CD4-positive, alpha-beta T cell treated with Interleukin-21 for 1 hour (primary cell): ENCODE data around the gene PCSK5.
"Not testable (repeated sequence)": the region's sequence is repeated elsewhere in the genome, so short reads cannot be mapped to it uniquely, and the experiment has no call there.

Source experiments
- DNase-seq: peaks from one replicate; pipeline ENCODE4 v3.0.0-alpha.2; 2020

Gene PCSK5

GRCh38 chr9:76330034-76330433, 439.6 kb downstream of the PCSK5 start:
- DNase-seq, result no peak

DNA sequence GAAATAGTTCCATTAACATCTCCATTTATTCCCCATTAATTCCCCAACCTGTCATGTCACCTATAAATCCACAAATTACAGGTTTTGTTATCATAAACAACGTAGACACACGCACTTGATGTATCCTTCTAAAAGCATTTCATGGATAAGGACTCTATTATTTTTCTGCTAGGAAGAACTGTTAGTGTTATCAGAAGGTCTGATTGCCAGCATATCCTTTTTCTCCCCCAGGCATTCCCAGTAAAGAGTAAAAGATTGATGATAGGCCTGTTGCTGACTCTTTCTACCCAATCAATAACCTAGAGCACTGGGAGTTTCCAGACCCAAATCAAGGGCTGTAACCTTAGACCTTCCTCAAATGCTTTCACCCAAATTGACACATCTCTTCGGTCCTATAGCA, 442.9 kb downstream of the PCSK5 start:
- DNase-seq, result no peak

GRCh38 chr9:76333964-76334363, 443.5 kb downstream of the PCSK5 start:
- DNase-seq, result no peak

DNA sequence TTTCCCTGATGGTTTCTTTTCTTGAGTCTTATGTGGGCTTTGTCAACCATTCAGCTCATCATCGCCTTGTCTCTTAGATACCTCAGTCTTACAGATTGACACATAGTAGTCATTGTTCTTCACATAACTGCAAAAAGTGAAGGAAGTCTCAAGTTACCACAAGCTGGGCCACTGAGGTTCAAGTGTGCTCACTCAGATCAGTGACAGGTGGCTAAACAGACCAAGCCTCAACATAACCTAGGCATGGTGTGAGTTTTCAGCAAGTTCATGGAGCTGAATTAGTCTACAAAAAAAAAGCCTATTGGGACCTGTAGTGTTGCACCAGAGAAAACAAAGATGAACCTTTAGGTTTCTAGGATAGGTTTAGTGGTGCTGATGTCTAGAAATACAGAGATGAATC, 445.6 kb downstream of the PCSK5 start:
- DNase-seq, result no peak

DNA sequence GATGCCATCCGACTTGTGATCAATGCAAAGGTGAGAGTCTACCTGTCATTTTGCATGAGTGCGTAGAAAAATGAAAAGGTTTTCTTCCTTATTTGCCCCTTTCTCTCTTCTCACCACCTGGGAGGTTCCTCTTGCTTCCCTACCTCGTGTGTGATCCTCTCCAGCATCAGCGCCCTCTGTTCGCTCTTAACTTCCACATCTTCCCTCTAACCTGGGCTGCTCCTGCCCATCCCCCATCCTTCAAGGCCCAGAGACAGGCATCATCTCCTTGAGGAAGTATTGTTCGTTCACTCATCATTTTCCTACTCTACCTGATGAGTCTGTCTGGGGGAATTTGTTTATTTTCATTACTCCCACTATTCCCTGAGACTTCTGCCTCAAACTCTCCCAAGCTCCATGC, 447.9 kb downstream of the PCSK5 start:
- DNase-seq, result no peak

DNA sequence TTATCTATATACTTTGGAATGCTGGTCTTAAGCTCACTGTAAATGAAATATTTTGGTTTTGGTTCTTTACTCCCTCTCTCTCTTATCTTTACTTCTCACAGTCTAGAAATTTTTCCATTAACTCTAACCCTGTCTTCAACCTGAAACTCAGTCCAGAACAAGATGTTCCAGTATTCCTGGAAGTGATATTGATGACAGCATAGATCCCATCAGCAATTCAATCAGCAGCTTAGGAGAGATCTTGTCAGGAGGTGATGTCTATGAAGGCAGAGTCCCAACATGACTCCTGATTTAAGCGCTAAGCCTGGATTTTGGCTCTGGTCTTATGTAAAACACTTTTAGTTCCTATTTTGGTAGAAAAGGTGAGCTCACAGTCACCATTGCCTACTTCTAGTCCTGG, 451.1 kb downstream of the PCSK5 start:
- DNase-seq, result no peak

GRCh38 chr9:76342201-76342600, 451.7 kb downstream of the PCSK5 start:
- DNase-seq, result no peak

DNA sequence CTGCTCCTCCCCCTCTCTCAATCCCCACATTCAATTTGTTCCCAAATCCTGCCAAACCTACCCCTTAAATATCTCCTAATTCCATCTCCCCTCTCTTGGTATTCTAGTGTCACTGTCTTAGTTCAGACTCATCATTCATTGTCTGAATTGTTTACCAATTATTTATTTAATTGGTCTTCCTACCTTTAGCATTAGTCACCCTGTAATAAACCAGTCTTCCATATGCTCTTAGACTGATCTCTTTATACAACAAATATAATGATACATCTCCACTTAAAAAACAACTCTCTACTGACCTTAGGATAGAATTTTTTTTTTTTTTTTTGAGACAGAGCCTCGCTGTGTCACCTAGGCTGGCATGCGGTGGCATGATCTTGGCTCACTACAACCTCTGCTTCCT, 452.4 kb downstream of the PCSK5 start:
- DNase-seq, result no peak

DNA sequence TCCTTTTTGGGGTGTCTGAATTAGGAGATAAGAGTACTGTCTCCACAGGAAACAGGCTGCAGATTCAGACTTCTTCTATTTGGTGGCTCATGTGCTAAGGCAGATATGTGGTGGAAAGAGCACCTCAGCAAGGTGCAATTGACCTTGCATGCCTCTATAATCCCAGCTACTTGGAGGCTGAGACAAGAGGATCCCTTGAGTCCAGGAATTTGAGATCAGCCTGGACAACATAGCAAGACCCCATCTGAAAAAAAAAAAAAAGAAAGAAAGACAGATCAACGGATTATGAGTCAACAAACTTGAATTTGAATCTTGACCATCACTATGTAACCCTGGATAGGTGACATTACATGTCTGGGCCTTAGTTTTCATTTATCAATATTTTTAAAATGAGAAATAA, 459.4 kb downstream of the PCSK5 start:
- no peak for DNase-seq

DNA sequence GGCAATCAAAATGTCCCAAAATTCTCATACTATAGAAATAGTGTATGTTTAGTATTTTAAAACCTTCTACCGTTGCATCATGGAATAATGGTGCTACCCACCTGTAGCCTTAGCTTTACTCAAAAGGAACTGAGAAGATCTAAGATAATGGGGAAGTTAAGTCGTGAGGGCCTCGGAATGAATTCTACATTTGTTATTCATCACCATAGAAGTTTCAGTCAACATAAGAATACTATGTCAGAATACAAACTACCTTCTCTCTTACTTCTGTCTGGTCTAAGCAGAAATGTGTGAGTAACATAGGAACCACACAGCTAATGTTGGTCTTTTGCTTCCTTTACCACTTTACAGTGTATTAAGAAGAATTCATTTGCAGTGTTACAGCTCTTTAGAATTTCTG, 460.5 kb downstream of the PCSK5 start:
- no peak for DNase-seq

GRCh38 chr9:76352026-76352620, 461.6 kb downstream of the PCSK5 start:
- DNase-seq, result no peak

- DNase-seq, result no peak
Measured at GRCh38 chr9:76353280-76353679, 462.8 kb downstream of the PCSK5 start.

DNA sequence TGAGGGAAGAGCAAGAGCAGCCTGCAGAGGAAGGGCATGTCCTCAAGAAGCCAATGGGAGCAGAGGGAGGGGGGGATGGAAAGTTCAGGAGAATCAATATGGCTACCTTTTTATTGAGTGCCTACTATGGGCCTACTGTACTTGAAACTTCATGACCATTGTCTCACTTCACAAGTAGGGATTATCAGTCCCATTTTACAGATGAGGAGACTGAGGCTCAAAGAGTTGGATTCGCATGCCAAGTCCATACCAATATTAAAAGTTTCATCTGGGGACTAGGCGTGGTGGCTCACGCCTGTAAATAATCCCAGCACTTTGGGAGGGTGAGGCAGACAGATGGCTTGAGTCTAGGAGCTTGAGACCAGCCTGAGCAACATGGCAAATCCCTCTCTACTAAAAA, 463.7 kb downstream of the PCSK5 start:
- no peak for DNase-seq

DNA sequence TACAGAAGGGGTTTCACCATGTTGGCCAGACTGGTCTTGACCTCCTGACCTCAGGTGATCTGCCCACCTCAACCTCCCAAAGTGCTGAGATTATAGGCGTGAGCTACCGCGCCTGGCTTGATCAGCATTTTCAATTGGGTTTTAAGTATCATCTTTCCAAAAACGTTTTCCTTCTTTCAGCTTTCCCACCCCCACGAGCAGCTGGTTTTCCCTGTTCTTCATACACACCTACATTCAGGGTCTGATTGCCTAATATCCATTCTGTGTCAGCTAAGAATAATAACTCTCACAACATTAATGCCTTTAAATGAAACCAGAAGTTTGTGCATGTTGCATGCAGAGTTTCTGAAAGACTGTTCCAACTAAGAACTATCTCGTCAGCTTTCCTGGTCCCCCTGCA, 465.4 kb downstream of the PCSK5 start:
- DNase-seq, result no peak

GRCh38 chr9:76357555-76357954, 467.1 kb downstream of the PCSK5 start:
- no peak for DNase-seq

DNA sequence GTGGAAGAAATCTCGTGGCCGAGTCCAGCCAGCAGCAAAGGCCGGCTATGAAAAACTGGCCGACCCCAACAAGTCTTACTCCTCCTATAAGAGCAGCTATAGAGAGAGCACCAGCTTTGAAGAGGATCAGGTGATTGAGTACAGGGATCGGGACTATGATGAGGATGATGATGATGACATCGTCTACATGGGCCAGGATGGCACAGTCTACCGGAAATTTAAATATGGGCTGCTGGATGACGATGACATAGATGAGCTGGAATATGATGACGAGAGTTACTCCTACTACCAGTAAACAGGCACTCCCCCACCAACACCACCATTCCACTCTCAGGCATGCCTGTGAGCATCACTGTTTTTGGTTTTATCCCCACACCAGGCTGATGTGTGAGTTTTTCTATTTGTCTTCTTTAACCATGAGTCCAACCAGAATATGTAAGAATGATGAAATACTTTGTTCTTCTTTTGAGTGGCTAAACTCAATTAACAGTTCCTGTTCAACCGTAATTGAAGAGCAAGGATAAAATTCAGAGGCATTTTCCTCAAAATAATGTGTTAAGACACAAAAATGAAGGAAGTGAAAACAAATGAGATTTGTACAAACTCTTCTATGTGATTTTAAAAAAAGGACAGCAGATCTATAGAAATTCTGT, 468.3 kb downstream of the PCSK5 start:
- no peak for DNase-seq

GRCh38 chr9:76359365-76359764, 468.9 kb downstream of the PCSK5 start:
- no peak for DNase-seq

DNA sequence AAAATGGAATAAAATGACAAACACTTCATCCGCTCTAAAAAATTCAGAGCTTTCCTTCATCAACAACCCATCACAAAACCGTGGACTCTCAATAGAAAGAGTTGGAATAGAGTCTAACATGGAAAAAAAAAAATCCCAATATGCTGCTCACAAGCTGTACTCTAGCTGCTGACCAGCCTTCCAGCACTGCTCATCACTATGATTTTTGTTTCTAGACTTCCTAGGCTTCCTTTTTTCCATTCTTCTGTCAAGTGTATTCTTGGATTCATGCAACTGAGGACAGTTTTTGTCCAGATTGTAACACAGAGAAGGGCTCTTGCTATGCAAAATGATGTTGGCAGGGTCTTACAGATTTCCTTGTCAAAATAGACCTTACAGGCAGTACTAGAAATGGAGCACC, 469.3 kb downstream of the PCSK5 start:
- no peak for DNase-seq

DNA sequence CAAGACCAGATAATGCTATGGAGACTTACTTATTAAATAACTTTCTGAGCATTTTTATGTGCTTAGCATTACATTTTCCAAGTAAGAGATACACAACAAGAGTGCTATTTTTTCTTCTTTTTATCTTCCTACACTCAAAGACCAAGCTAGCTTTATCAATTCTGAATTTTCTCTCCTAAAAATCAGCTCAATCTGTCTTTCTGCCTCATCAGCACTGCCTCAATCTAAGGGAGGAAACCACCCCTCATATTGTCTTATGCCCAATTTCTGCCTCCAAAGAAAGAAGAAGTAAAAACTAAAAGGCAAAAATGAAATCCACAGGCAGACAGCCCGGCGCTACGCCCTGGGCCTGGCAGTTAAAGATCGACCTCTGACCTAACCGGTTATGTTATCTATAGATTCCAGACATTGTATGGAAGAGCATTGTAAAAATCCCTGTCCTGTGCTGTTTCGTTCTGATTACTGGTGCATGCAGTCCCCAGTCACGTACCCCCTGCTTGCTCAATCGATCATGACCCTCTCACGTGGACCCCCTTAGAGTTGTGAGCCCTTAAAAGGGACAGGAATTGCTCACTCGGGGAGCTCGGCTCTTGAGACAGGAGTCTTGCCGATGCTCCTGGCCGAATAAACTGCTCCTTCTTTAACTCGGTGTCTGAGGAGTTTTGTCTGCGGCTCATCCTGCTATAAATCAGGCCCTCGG, 472.0 kb downstream of the PCSK5 start:
- not testable (repeated sequence) for DNase-seq

DNA sequence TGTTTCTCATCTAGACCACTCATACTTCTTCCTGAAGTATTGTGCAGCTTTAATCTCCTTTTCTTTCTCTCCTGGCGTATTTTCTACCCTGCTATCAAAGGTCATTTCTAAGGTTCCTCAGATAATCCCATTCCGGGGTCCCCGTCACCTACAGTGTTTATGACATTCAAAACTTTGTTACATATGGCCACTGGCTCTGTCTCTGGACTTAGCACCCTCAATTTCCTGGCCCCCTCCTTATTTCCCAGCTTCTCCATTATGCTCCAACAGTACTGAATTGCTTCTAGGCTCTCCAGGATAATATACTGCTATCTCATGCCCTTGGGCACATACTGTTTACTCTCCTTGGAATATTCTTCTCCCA, 472.5 kb downstream of the PCSK5 start:
- DNase-seq, result no peak

GRCh38 chr9:76365028-76365427, 474.6 kb downstream of the PCSK5 start:
- DNase-seq, result no peak

GRCh38 chr9:76366275-76366674, 475.8 kb downstream of the PCSK5 start:
- DNase-seq, result no peak

GRCh38 chr9:76369583-76369982, 479.1 kb downstream of the PCSK5 start:
- DNase-seq, result no peak

- DNase-seq, result no peak
Measured at GRCh38 chr9:76370396-76371023, 480.0 kb downstream of the PCSK5 start.
